A549 (cell line): ENCODE results near the gene RORC. TPM values are rescaled to one million over a fixed set of nuclear protein-coding genes. Genes with fewer than 3 reads are reported as not detected.

ENCODE experiments used
- ATAC-seq, 2 experiments: fragments of 200-7000 bp in 1 of 2; fragments of >200 bp in 1 of 2; cut with Nextera tagmentation in 1 of 2; cut with Tn5 transposase in 1 of 2; 3 replicates each; pipeline versions ENCODE4 v1.8.0 to v1.9.1; 2018 to 2020; ENCODE audit warnings: mild to moderate bottlenecking in 1 of 2, moderate library complexity in 1 of 2
- CTCF ChIA-PET: fragments of 300-600 bp; sonication (Branson Sonifier 250); formaldehyde crosslinking; extraction: SDS; loops from one replicate; lab custom pipeline; 2021; ENCODE audit warnings: antibody characterized with exemption, inconsistent platforms; lab: Yijun Ruan, JAX
- POLR2A ChIA-PET: fragments of 350-600 bp; formaldehyde crosslinking; extraction: SDS; loops from one replicate; lab custom pipeline; 2021; ENCODE audit warnings: antibody characterized with exemption, inconsistent platforms; lab: Yijun Ruan, JAX
- DNase-seq, 2 experiments: peaks; one replicate each; pipeline versions ENCODE4 v3.0.0 to v3.0.0-alpha.2; 2011 to 2016; ENCODE audit warnings: low read depth in 1 of 2, low spot score in 1 of 2
- FAIRE-seq: peaks from 2 replicates; lab custom pipeline; 2011; peaks lifted over from hg19 to GRCh38; lab: Jason Lieb, UNC
- H3K27ac ChIP-seq, 2 experiments: fragments of >200 bp; sonication (Bioruptor Twin); formaldehyde crosslinking; 3 replicates each; pipeline ENCODE4 v1.5.1; 2016 to 2017
- H3K4me1 ChIP-seq: fragments of >200 bp; sonication (Bioruptor Twin); formaldehyde crosslinking; 3 replicates; pipeline ENCODE4 v1.6.1; 2016
- H3K4me2 ChIP-seq: fragments of >200 bp; sonication (Bioruptor Twin); formaldehyde crosslinking; 3 replicates; pipeline ENCODE4 v1.6.1; 2016
- H3K4me3 ChIP-seq: fragments of >200 bp; sonication (Bioruptor Twin); formaldehyde crosslinking; 3 replicates; pipeline ENCODE4 v1.5.1; 2016
- H3K9me3 ChIP-seq: fragments of >200 bp; sonication (Bioruptor Twin); formaldehyde crosslinking; 3 replicates; pipeline ENCODE4 v1.6.1; 2016
- CBX8 ChIP-seq: fragments of 200-600 bp; sonication (generic); IDR thresholded peaks from 2 replicates; pipeline ENCODE4 v1.6.1; 2016
- CEBPB ChIP-seq, 2 experiments: fragments of >200 bp in 1 of 2; sonication (Bioruptor Twin) in 1 of 2; formaldehyde crosslinking in 1 of 2; IDR thresholded peaks; 2 replicates each; pipeline ENCODE4 v1.6.1; 2012 to 2016
- FOSL2 ChIP-seq, 2 experiments: fragments of 450-650 bp in 1 of 2; fragments of >200 bp in 1 of 2; sonication (Bioruptor Twin) in 1 of 2; formaldehyde crosslinking; IDR thresholded peaks; 2 replicates each; pipeline versions ENCODE4 v1.5.0 to v1.6.1; 2016 to 2020; ENCODE audit warnings: mild to moderate bottlenecking in 1 of 2, moderate library complexity in 1 of 2
- HDAC2 ChIP-seq: fragments of 200-600 bp; sonication (generic); IDR thresholded peaks from 2 replicates; pipeline ENCODE4 v1.6.1; 2016
- HEYL ChIP-seq: fragments of 250-450 bp; sonication (Bioruptor Pico); IDR thresholded peaks from 2 replicates; pipeline ENCODE4 v1.8.0; 2021; ENCODE audit warnings: mild to moderate bottlenecking, moderate library complexity
- JUN ChIP-seq, 2 experiments: fragments of >200 bp; sonication (Bioruptor Twin); formaldehyde crosslinking; IDR thresholded peaks; 2 replicates in 1 of 2; 3 replicates in 1 of 2; pipeline ENCODE4 v1.6.1; 2016 to 2017
- MAZ ChIP-seq: fragments of 150-350 bp; IDR thresholded peaks from 2 replicates; pipeline ENCODE4 v1.6.1; 2014; ENCODE audit warnings: antibody characterized with exemption, low read depth, low read length, borderline replicate concordance
- NFE2L2 ChIP-seq: fragments of 150-350 bp; conservative IDR thresholded peaks from 2 replicates; pipeline ENCODE4 v1.6.1; 2014; ENCODE audit warnings: low read length
- NR3C1 ChIP-seq: fragments of >200 bp; sonication (Bioruptor Twin); formaldehyde crosslinking; IDR thresholded peaks from 3 replicates; pipeline ENCODE4 v1.6.1; 2017
- RARB ChIP-seq: fragments of 250-450 bp; sonication (Bioruptor Pico); IDR thresholded peaks from 2 replicates; pipeline ENCODE4 v1.8.0; 2021; ENCODE audit warnings: mild to moderate bottlenecking, moderate library complexity
- RCOR1 ChIP-seq: fragments of 150-350 bp; IDR thresholded peaks from 2 replicates; pipeline ENCODE4 v1.6.1; 2014; ENCODE audit warnings: antibody characterized with exemption, low read length, low read depth
- RNF2 ChIP-seq: fragments of 200-600 bp; sonication (generic); IDR thresholded peaks from 2 replicates; pipeline ENCODE4 v1.6.1; 2016; ENCODE audit warnings: low read depth, mild to moderate bottlenecking, antibody characterized with exemption, moderate library complexity, borderline replicate concordance
- SREBF2 ChIP-seq: fragments of 450-650 bp; IDR thresholded peaks from 2 replicates; pipeline ENCODE4 v1.6.1; 2014; ENCODE audit warnings: mild to moderate bottlenecking, moderate library complexity
- TFCP2L1 ChIP-seq: fragments of 250-450 bp; sonication (Bioruptor Pico); IDR thresholded peaks from 2 replicates; pipeline ENCODE4 v1.5.0; 2021; ENCODE audit warnings: mild to moderate bottlenecking
- ZSCAN20 ChIP-seq: fragments of 250-450 bp; sonication (Bioruptor Pico); IDR thresholded peaks from 2 replicates; pipeline ENCODE4 v1.8.0; 2022; ENCODE audit warnings: mild to moderate bottlenecking, moderate library complexity
- WGBS: methylation state at CpG from one replicate; pipeline ENCODE4 v1.1.6; 2017; ENCODE audit errors: missing lambda C conversion rate; 5-methylcytosine and 5-hydroxymethylcytosine counted together
- polyA plus RNA-seq, 4 experiments: library from polyadenylated mRNA; depleted of rRNA in 3 of 4; stranded (reverse); fragments of >200 nt; fragmentation: RNase III in 1 of 4; extraction: RNeasy Plus Mini Kit Qiagen cat#74134 plus additional on column Dnase treatment in 1 of 4; gene quantifications; 2 replicates in 3 of 4; 3 replicates in 1 of 4; pipeline ENCODE4 v1.2.3, GENCODE V29; 2011 to 2017
- TF ChIP-seq, protein P1 (sequence below): fragments of 150-350 bp; IDR thresholded peaks from 2 replicates; pipeline ENCODE4 v1.6.1; 2014; ENCODE audit warnings: low read depth, mild to moderate bottlenecking, low read length
- TF ChIP-seq, protein P2 (sequence below): IDR thresholded peaks from 2 replicates; pipeline ENCODE4 v1.6.1; 2012
- TF ChIP-seq, protein P3 (sequence below): fragments of >200 bp; sonication (Bioruptor Twin); formaldehyde crosslinking; IDR thresholded peaks from 3 replicates; pipeline ENCODE4 v1.6.1; 2016

The RORC gene
- polyA plus RNA-seq, 2 of the 4 experiments (the other 2 are of a cell fraction), result 0.06 to 0.25 TPM

DNA sequence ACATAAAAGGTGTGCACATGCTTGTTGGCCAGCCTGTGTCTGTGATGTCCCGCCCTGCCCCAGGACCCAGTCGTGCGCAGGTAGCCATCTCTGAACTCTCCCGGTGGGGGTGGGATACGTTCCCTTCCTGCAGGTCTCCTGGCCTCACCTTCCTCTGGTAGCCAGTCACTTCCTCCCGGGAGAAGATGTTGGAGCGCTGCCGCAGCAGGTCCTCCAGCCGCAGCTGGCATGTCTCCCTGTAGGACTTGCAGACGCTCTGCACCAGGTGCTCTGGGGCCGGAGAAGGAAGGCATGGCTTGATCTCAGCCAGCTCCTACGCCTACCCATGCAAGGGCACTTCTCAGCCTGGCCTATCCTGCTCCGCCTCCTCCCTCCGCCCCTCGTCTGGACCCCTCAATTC lies 17.2 kb downstream of the RORC start:
- POLR2A ChIA-PET, result no interaction called here
- no peaks in the 10 kb centered on the region for H3K4me1 ChIP-seq
- CTCF ChIA-PET, result interaction anchor here (1.1 to 1.4 kb wide), 2 partner anchors 10 to 22 kb away, joined by 3 to 4 read pairs; no protein-coding TSS in a partner anchor
- no peak for ATAC-seq
- TF ChIP-seq MAZ (no peak), NR3C1 (no peak), HDAC2 (no peak)
- TF ChIP-seq, all 56 proteins: peak for 0
- DNase-seq (no peak), FAIRE-seq (no peak)
- no peaks in the 10 kb centered on the region for H3K9me3 ChIP-seq
- 74% methylated on average over 15 of the region's 15 CpGs for WGBS
- H3K27ac ChIP-seq, result no peak overlapping the region
- no peak overlapping the region for H3K4me3 ChIP-seq
- no peak overlapping the region for H3K4me2 ChIP-seq

DNA sequence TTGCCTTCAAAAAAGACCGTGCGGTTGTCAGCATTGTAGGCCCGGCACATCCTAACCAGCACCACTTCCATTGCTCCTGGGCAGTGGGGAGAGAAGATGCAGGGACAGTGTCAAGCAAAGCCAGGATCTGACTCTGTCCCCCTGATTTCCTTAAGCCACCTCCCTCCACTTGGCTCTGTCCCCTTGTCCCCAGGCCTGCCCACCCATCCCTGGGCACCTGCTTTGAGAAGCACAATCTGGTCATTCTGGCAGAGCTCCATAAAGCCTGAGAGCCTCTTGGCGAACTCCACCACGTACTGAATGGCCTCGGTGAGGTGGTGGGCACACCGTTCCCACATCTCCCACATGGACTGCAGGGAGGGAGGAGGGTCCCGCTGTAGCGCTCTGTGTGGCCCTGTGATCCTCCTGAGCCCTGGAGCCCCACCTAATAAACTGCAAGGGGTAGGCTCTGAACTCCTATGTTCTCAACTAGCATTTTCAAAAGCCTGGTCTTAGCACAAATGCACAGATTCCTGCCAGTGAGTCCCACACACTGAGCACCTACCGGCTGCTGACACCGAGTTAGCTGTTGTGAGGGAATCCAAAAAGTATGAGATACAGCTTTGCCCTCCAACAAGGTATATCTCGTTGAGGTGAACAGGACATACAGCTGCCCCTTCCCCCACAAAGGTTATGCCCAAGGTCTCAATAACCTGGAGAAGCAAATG lies 18.2 kb downstream of the RORC start:
- Histone ChIP-seq H3K4me2 (no peak overlapping the region), H3K4me1 (no peaks in the 10 kb centered on the region), H3K27ac (no peak overlapping the region), H3K4me3 (no peak overlapping the region), H3K9me3 (no peaks in the 10 kb centered on the region)
- no peak for ATAC-seq
- FAIRE-seq, result no peak
- TF ChIP-seq NFE2L2 (no peak), SREBF2 (no peak), FOSL2 (IDR thresholded peaks at IDR 0.05) (no peak), FOSL2 (CRISPR knock-in tag; IDR thresholded peaks at IDR 0.05) (no peak), JUN (IDR thresholded peaks at IDR 0.05) (no peak), RARB (CRISPR knock-in tag) (no peak), CBX8 (no peak), TFCP2L1 (CRISPR knock-in tag) (no peak), HEYL (no peak), ZSCAN20 (CRISPR knock-in tag) (no peak), CEBPB (IDR thresholded peaks at IDR 0.05) (no peak), RNF2 (no peak)
- TF ChIP-seq, protein P1, sequence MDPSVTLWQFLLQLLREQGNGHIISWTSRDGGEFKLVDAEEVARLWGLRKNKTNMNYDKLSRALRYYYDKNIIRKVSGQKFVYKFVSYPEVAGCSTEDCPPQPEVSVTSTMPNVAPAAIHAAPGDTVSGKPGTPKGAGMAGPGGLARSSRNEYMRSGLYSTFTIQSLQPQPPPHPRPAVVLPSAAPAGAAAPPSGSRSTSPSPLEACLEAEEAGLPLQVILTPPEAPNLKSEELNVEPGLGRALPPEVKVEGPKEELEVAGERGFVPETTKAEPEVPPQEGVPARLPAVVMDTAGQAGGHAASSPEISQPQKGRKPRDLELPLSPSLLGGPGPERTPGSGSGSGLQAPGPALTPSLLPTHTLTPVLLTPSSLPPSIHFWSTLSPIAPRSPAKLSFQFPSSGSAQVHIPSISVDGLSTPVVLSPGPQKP, result no peak
- no peak for DNase-seq
- POLR2A ChIA-PET, result no interaction called here
- 68% methylated on average over 12 of the region's 12 CpGs for WGBS
- CTCF ChIA-PET, result interaction anchor here (0.6 to 1.4 kb wide), 4 partner anchors 11 to 701 kb away, joined by 3 to 7 read pairs (median 3); no protein-coding TSS in a partner anchor

GRCh38 chr1:151811181-151811580 lies 20.4 kb downstream of the RORC start:
- no peak overlapping the region for H3K4me3 ChIP-seq
- ChIA-PET POLR2A (no interaction called here), CTCF (interaction anchor here (0.6 to 1.2 kb wide), 4 partner anchors 24 to 563 kb away, joined by 3 to 4 read pairs (median 3); partner anchors contain the start of gene MRPL9)
- no peak for TF ChIP-seq RCOR1
- TF ChIP-seq, protein P2, sequence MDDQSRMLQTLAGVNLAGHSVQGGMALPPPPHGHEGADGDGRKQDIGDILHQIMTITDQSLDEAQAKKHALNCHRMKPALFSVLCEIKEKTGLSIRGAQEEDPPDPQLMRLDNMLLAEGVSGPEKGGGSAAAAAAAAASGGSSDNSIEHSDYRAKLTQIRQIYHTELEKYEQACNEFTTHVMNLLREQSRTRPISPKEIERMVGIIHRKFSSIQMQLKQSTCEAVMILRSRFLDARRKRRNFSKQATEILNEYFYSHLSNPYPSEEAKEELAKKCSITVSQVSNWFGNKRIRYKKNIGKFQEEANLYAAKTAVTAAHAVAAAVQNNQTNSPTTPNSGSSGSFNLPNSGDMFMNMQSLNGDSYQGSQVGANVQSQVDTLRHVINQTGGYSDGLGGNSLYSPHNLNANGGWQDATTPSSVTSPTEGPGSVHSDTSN, result no peak
- TF ChIP-seq, protein P3, sequence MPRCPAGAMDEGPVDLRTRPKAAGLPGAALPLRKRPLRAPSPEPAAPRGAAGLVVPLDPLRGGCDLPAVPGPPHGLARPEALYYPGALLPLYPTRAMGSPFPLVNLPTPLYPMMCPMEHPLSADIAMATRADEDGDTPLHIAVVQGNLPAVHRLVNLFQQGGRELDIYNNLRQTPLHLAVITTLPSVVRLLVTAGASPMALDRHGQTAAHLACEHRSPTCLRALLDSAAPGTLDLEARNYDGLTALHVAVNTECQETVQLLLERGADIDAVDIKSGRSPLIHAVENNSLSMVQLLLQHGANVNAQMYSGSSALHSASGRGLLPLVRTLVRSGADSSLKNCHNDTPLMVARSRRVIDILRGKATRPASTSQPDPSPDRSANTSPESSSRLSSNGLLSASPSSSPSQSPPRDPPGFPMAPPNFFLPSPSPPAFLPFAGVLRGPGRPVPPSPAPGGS, result no peak
- H3K4me2 ChIP-seq, result no peak overlapping the region
- H3K4me1 ChIP-seq, result no peaks in the 10 kb centered on the region
- FAIRE-seq (no peak), ATAC-seq (no peak), DNase-seq (no peak)
- no peaks in the 10 kb centered on the region for H3K9me3 ChIP-seq
- H3K27ac ChIP-seq, result no peak overlapping the region
- WGBS, result 92% methylated on average over 9 of the region's 9 CpGs
